ENCODE data around the gene SIMC1.
"Not testable (repeated sequence)": the region's sequence is repeated elsewhere in the genome, so short reads cannot be mapped to it uniquely, and the experiment has no call there.

- TF ChIP-seq CTCF (IDR thresholded peaks at IDR 0.05; ENCODE audit: insufficient read depth, low read depth, low read length); EZH2 (IDR thresholded peaks at IDR 0.05; ENCODE audit: insufficient read depth, low read length): not testable (repeated sequence)
Measured at GRCh38 chr5:176260682-176261081, 22.5 kb downstream of the SIMC1 start.
